Measurements from ENCODE around the gene OR56A5.
"Not testable (repeated sequence)": the region's sequence is repeated elsewhere in the genome, so short reads cannot be mapped to it uniquely, and the experiment has no call there.

The OR56A5 gene

GRCh38 chr11:5968394-5968793, at the start of gene OR56A5:
Gene OR56A5 (minus strand): TSS chr11:5968494. CDS start chr11:5968494, 0 bp downstream.
- DNase-seq: no peak

- no peak for DNase-seq
Measured at GRCh38 chr11:6013042-6013441, 44.7 kb upstream of the OR56A5 start.

- DNase-seq: no peak
Measured at GRCh38 chr11:6012035-6012668, 43.9 kb upstream of the OR56A5 start.

GRCh38 chr11:6006846-6007245, 38.6 kb upstream of the OR56A5 start, which contains the start of gene OR56A4:
Gene OR56A4 (minus strand): TSS chr11:6006946. CDS start chr11:6002992, 3,954 bp downstream.
- DNase-seq: no peak

- DNase-seq: no peak
Measured at GRCh38 chr11:6006395-6006794, 38.1 kb upstream of the OR56A5 start.

- no peak for DNase-seq
Measured at GRCh38 chr11:6002202-6002699, 34.0 kb upstream of the OR56A5 start.

- no peak for DNase-seq
Measured at GRCh38 chr11:5994791-5995190, 26.5 kb upstream of the OR56A5 start.

- no peak for DNase-seq
Measured at GRCh38 chr11:5992604-5993251, 24.4 kb upstream of the OR56A5 start.

- no peak for DNase-seq
Measured at GRCh38 chr11:5992150-5992549, 23.9 kb upstream of the OR56A5 start.

- no peak for DNase-seq
Measured at GRCh38 chr11:5989203-5989602, 20.9 kb upstream of the OR56A5 start.

- no peak for DNase-seq
Measured at GRCh38 chr11:5986885-5987284, 18.6 kb upstream of the OR56A5 start, which contains the start of gene OR52L1. Gene OR52L1 (minus strand): TSS chr11:5986985. CDS start chr11:5986930, 55 bp downstream.

- DNase-seq: no peak
Measured at GRCh38 chr11:5983443-5983842, 15.1 kb upstream of the OR56A5 start.

GRCh38 chr11:5973530-5973929, 5.2 kb upstream of the OR56A5 start:
- DNase-seq: no peak

GRCh38 chr11:5967708-5968107, 586 bp downstream of the OR56A5 start:
- DNase-seq: no peak

GRCh38 chr11:5966958-5967357, 1.3 kb downstream of the OR56A5 start:
- no peak for DNase-seq

- DNase-seq: not testable (repeated sequence)
Measured at GRCh38 chr11:5960704-5961320, 7.5 kb downstream of the OR56A5 start.

GRCh38 chr11:5955586-5955985, 12.7 kb downstream of the OR56A5 start:
- no peak for DNase-seq

- DNase-seq: no peak
Measured at GRCh38 chr11:5941951-5942350, 26.3 kb downstream of the OR56A5 start, which contains the start of gene OR56A3. Gene OR56A3 (plus strand): TSS chr11:5942251. CDS start chr11:5947347, 5,096 bp downstream.

GRCh38 chr11:5940748-5941147, 27.5 kb downstream of the OR56A5 start:
- no peak for DNase-seq

- DNase-seq: no peak
Measured at GRCh38 chr11:5938603-5938965, 29.7 kb downstream of the OR56A5 start.

GRCh38 chr11:5937868-5938602, 30.3 kb downstream of the OR56A5 start:
- DNase-seq: no peak

- DNase-seq: no peak
Measured at GRCh38 chr11:5933116-5933515, 35.2 kb downstream of the OR56A5 start.

GRCh38 chr11:5932671-5933070, 35.6 kb downstream of the OR56A5 start:
- DNase-seq: no peak

All from activated T-cell treated with anti-CD3 and anti-CD28 coated beads, Interleukin-2, amount 50 U/mL, for 1 hour (primary cell).